Sigmoid colon (tissue), 4 donors: ENCODE measurements around the gene ESYT1.

Source experiments
- EP300 ChIP-seq, 4 donors: sonication (generic); formaldehyde crosslinking; IDR thresholded peaks; one replicate each; pipeline ENCODE4 v1.6.1; 2017; ENCODE audit warnings: antibody characterized with exemption in 4 of 4
- POLR2A ChIP-seq, 2 donors: fragments of 450-650 bp; IDR thresholded peaks; one replicate each; pipeline ENCODE4 v1.6.1; 2016; ENCODE audit warnings: antibody characterized with exemption in 2 of 2, mild to moderate bottlenecking in 2 of 2, moderate library complexity in 2 of 2
- POLR2AphosphoS5 ChIP-seq, 4 donors: sonication (generic); formaldehyde crosslinking; IDR thresholded peaks; one replicate each; pipeline ENCODE4 v1.6.1; 2017; ENCODE audit warnings: antibody characterized with exemption in 4 of 4
- TF ChIP-seq, protein P1 (sequence below), 4 experiments: fragments of 450-650 bp in 3 of 4; fragments of 200-600 bp in 1 of 4; IDR thresholded peaks; one replicate each; pipeline ENCODE4 v1.5.1; 2016 to 2019; ENCODE audit warnings: antibody characterized with exemption in 4 of 4, mild to moderate bottlenecking in 3 of 4, moderate library complexity in 2 of 4

- TF ChIP-seq, protein P1, sequence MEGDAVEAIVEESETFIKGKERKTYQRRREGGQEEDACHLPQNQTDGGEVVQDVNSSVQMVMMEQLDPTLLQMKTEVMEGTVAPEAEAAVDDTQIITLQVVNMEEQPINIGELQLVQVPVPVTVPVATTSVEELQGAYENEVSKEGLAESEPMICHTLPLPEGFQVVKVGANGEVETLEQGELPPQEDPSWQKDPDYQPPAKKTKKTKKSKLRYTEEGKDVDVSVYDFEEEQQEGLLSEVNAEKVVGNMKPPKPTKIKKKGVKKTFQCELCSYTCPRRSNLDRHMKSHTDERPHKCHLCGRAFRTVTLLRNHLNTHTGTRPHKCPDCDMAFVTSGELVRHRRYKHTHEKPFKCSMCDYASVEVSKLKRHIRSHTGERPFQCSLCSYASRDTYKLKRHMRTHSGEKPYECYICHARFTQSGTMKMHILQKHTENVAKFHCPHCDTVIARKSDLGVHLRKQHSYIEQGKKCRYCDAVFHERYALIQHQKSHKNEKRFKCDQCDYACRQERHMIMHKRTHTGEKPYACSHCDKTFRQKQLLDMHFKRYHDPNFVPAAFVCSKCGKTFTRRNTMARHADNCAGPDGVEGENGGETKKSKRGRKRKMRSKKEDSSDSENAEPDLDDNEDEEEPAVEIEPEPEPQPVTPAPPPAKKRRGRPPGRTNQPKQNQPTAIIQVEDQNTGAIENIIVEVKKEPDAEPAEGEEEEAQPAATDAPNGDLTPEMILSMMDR (IDR thresholded peaks at IDR 0.05): no peak
- no peak for TF ChIP-seq POLR2A (IDR thresholded peaks at IDR 0.05)
- no peak for TF ChIP-seq POLR2AphosphoS5 (IDR thresholded peaks at IDR 0.05)
- no peak for TF ChIP-seq EP300 (IDR thresholded peaks at IDR 0.05)
These were observed 18.7 kb downstream of the ESYT1 start for GRCh38 chr12:56146492-56147460.
